Activated T-cell treated with anti-CD3 and anti-CD28 coated beads, Interleukin-2, amount 50 U/mL, for 72 hours (primary cell): Measurements from ENCODE around the gene ANP32A. TPM values are rescaled to one million over a fixed set of nuclear protein-coding genes. Genes with fewer than 3 reads are reported as not detected.
A peak's percentile ranks its signal among the peaks of the same experiment; 100 is the strongest.
"Not testable (repeated sequence)": the region's sequence is repeated elsewhere in the genome, so short reads cannot be mapped to it uniquely, and the experiment has no call there.

ENCODE experiments used
- ATAC-seq, 2 donors: fragments of 150-1000 bp; cut with Tn5 transposase; replicated peaks in 1 of 2; 2 replicates each; pipeline ENCODE4 v1.10.0; 2021; ENCODE audit warnings: moderate library complexity in 2 of 2, mild to moderate bottlenecking in 1 of 2
- DNase-seq, 2 donors: peaks; one replicate each; pipeline ENCODE4 v3.0.0; 2021 to 2022; ENCODE audit warnings: mixed read lengths in 1 of 2
- H3K27ac Mint-ChIP-seq: one replicate; pipeline ENCODE4 v1.8.0; 2022; ENCODE audit warnings: mild to moderate bottlenecking, moderate library complexity, mixed read lengths
- H3K27me3 Mint-ChIP-seq: one replicate; pipeline ENCODE4 v1.8.0; 2022; ENCODE audit warnings: low read depth, mixed read lengths
- H3K36me3 Mint-ChIP-seq, 2 donors: one replicate each; pipeline ENCODE4 v1.8.0; 2022; ENCODE audit warnings: mixed read lengths in 2 of 2, mild to moderate bottlenecking in 1 of 2; ENCODE audit not compliant: insufficient read depth in 2 of 2
- H3K4me1 Mint-ChIP-seq: one replicate; pipeline ENCODE4 v1.8.0; 2022; ENCODE audit warnings: low read depth, mixed read lengths
- H3K4me3 Mint-ChIP-seq, 2 donors: one replicate each; pipeline ENCODE4 v1.8.0; 2022; ENCODE audit warnings: mild to moderate bottlenecking in 2 of 2, mixed read lengths in 2 of 2, moderate library complexity in 2 of 2
- H3K9me3 Mint-ChIP-seq, 2 donors: one replicate each; pipeline ENCODE4 v1.8.0; 2022; ENCODE audit warnings: mixed read lengths in 2 of 2
- total RNA-seq, 2 donors: library from RNA; stranded (reverse); gene quantifications; one replicate each; pipeline ENCODE4 v1.2.3, GENCODE V29; 2022

Gene ANP32A
- 100 to 1,000 TPM; 200 to 204 TPM for total RNA-seq

DNA sequence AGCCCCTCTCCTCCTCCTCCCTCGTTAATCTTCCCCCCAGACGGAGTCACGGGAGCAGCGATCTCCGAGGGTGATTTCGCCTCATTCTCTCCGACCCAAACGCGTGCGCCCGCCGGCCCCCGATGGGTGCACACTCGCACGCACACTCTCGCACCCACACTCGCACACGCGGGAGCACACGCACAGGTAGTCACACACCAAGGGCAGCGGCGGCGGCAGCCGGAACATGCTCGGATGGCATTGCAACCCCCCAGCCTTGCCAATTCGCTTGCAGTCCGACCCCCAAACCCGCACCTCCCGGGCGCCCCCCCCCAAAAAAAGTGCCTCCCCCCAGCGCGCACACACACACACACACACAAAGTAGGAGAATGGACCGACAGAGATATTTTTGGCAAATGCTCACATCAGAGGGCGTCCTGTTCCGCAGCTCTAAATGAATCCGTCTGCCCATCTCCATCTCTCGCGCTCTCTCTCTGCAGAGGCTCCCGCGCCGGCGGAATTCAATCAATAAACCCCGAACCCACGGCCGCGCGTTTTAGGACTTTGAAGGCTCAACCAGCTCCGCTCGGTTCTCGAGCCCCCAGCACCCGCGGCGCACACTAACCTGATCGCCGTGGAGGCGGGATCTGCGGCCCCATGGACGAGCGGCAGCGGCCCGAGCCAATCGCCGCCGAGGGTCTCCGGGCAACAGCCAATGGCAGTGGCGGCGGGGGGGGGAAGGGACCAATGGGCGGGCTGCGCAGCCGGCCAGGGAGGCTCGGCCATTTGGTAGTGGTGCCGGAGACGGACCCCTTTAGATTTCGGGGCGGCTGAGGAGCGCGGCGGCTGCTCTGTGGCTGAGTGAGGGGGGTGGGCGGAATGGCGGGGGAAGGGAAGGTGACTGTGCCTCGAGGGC lies at the start of gene ANP32A:
Gene ANP32A, minus strand, starts transcription at position 601 of the 895 bp plus-strand sequence. Its CDS starts 144 bp downstream, at position 457.
- ATAC-seq, result peak; percentile 77 to 79
- peak within 1 kb of the TSS; percentile 100 for H3K27ac Mint-ChIP-seq

DNA sequence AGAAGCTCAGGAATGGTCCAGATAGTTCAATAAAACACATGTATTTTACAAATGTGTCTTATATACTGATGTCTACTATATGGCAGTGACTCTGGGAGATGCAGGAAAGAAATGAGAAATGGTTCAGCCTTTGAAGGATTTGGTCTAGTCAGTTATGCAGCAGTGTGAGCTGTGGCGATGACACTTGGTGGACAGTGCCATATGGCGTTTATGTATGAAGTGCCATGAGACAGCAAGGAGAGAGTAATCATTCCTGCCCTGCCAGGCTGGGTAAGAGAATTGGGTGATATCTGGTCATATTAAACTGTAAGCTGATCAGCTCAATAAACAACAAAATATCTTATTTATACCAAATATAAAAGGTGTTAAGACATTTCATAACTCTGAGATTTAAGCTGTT lies 47.6 kb upstream of the ANP32A start:
- ATAC-seq (no peak), DNase-seq (no peak)

More for the DNA sequence above, at the start of gene ANP32A:
- peaks cover 42% of the 10 kb centered on the region for H3K4me1 Mint-ChIP-seq
- H3K9me3 Mint-ChIP-seq, result no peaks in the 10 kb centered on the region
- peak; percentile 97 to 98 for DNase-seq
- H3K4me3 Mint-ChIP-seq, result peak within 1 kb of the TSS; percentile 99 to 100
- no peaks in the 10 kb centered on the region for H3K27me3 Mint-ChIP-seq
- H3K36me3 Mint-ChIP-seq, result peaks cover 16 to 20% of the 10 kb centered on the region in 2 donors

DNA sequence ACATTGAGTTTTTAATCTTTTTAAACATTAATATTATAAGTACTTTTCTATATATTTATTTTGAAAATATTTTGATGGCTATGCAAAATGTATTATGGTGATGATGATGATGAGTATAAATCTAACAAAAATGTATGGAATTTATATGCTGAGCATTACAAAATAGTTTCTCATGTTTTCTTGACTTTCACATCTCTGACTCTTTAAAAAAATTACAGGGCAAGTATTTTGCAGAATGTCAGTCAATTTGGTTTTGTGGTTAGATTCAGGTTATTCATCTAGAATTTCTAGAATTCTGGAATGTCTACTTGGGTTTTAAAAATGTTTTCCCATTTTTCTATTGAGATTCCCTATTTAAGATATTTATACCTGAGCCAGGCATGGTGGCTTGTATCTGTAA lies 41.7 kb upstream of the ANP32A start:
- Mint-ChIP-seq H3K4me1 (no peaks in the 10 kb centered on the region), H3K27ac (no peak overlapping the region), H3K27me3 (peaks cover 8% of the 10 kb centered on the region), H3K36me3 (peaks cover 7% of the 10 kb centered on the region in 2 donors), H3K9me3 (peaks cover 2 to 5% of the 10 kb centered on the region in 2 donors), H3K4me3 (no peak overlapping the region)
- ATAC-seq (no peak), DNase-seq (no peak)

More for the DNA sequence above, 47.6 kb upstream of the ANP32A start:
- H3K27ac Mint-ChIP-seq, result no peak overlapping the region
- peaks cover 0 to 2% of the 10 kb centered on the region in 2 donors for H3K36me3 Mint-ChIP-seq
- H3K9me3 Mint-ChIP-seq, result no peaks in the 10 kb centered on the region
- H3K27me3 Mint-ChIP-seq, result no peaks in the 10 kb centered on the region
- H3K4me3 Mint-ChIP-seq, result no peak overlapping the region
- H3K4me1 Mint-ChIP-seq, result no peaks in the 10 kb centered on the region

DNA sequence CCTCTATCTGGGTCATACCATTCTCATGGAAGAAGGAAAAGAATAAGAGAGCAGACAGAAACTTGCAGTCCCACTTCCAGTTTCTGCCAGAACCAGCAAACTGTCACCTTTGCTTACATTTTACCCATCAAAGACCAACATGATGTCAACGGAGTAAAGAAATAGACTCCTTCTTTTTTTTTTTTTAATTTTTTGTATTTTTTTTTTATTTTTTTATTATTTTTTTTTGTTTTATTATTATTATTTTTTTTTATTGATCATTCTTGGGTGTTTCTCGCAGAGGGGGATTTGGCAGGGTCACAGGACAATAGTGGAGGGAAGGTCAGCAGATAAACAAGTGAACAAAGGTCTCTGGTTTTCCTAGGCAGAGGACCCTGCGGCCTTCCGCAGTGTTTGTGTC lies 38.0 kb upstream of the ANP32A start:
- not testable (repeated sequence) for H3K4me1 Mint-ChIP-seq, H3K27ac Mint-ChIP-seq, ATAC-seq, H3K4me3 Mint-ChIP-seq, DNase-seq
- H3K36me3 Mint-ChIP-seq, result peaks cover 8 to 14% of the 10 kb centered on the region in 2 donors
- peaks cover 9 to 11% of the 10 kb centered on the region in 2 donors for H3K9me3 Mint-ChIP-seq
- peaks cover 20% of the 10 kb centered on the region for H3K27me3 Mint-ChIP-seq

DNA sequence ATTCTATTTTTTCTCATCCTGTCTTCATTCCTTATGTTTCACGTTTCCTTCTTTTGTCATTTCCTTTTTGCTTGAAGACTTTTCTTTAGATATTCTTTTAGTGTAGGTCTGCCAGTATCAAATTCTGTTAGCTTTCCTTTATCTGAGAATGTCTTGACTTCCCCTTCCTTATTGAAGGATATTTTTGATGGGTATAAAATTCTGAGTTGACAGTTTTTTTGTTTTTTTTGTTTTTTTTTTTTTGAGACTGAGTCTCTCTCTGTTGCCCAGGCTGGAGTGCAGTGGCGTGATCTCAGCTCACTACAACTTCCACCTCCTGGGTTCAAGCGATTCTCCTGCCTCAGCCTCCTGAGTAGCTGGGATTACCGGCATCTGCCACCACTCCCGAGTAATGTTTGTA lies 36.7 kb upstream of the ANP32A start:
- peaks cover 9 to 11% of the 10 kb centered on the region in 2 donors for H3K9me3 Mint-ChIP-seq
- peaks cover 8 to 14% of the 10 kb centered on the region in 2 donors for H3K36me3 Mint-ChIP-seq
- not testable (repeated sequence) for H3K27ac Mint-ChIP-seq, DNase-seq, ATAC-seq, H3K4me1 Mint-ChIP-seq, H3K4me3 Mint-ChIP-seq
- H3K27me3 Mint-ChIP-seq, result peaks cover 20% of the 10 kb centered on the region

DNA sequence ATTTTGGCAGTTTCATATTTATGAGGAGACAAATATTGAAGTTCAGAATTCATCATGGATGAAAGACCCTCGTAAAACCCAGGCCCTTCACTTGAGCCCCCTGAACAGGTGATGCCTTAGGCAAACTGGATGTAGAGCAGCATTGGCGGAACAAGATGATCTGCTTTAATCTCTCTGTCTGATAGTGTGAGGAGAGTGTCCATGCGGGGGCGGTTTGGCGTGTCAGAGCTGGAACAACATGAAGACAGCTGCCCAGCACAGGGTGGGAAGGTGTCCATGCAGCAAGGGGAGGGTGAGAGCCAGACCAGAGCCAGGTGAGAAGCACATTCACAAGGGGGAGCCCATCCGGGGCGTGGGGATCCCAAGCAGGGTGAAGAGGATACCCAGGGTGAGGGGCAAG lies 31.8 kb upstream of the ANP32A start:
- peaks cover 21% of the 10 kb centered on the region for H3K27me3 Mint-ChIP-seq
- ATAC-seq, result no peak
- no peak for DNase-seq
- peaks cover 4 to 7% of the 10 kb centered on the region in 2 donors for H3K36me3 Mint-ChIP-seq
- no peak overlapping the region for H3K4me3 Mint-ChIP-seq
- peak overlapping the region; percentile 26 for H3K27ac Mint-ChIP-seq
- H3K4me1 Mint-ChIP-seq, result no peaks in the 10 kb centered on the region
- peaks cover 6 to 7% of the 10 kb centered on the region in 2 donors for H3K9me3 Mint-ChIP-seq

DNA sequence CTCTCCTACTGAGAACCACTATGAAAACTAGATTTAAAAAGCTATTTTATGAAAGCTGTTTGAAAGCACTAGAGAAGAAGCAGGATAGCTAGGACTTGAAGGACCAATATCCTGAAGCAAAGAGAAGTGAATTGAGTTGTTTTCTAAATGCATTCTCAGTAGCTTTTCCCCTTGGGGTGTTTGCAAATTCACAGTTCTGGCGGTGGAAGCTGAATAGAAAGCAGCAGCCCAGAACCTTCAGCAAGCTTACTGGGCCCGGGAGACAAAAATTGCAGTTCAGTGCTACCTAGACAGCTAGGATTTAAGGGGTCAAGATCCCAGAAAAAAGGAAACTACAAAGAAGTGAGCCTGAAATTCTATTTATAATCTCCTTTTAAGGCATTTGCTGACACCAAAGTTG lies 31.3 kb upstream of the ANP32A start:
- Mint-ChIP-seq H3K27me3 (peaks cover 16% of the 10 kb centered on the region), H3K9me3 (peaks cover 3 to 5% of the 10 kb centered on the region in 2 donors), H3K4me1 (no peaks in the 10 kb centered on the region), H3K36me3 (peaks cover 3% of the 10 kb centered on the region in 2 donors), H3K27ac (no peak overlapping the region), H3K4me3 (no peak overlapping the region)
- no peak for ATAC-seq
- DNase-seq, result no peak

DNA sequence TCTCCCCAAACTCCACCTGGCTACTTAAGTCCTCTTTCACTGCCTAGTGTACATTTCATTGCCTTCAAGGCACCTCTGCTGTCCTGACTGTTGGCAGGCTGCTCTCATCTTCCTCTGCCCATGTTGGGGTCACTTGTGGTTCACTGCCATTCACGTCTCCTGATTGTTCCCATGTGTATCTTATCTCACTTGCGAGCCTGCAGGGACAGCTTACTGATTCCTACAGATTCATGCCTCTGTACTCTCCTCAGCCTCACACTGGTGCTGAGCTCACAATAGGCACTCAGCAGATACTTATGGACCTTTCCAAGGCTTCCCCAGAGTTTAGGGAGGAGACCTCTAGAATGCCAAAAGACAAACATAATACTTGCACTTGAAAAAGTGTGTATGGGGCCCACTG lies 28.8 kb upstream of the ANP32A start:
- ATAC-seq (no peak), DNase-seq (no peak)
- Mint-ChIP-seq H3K4me3 (no peak overlapping the region), H3K36me3 (no peaks in the 10 kb centered on the region), H3K9me3 (no peaks in the 10 kb centered on the region), H3K27me3 (peaks cover 25% of the 10 kb centered on the region), H3K27ac (no peak overlapping the region), H3K4me1 (no peaks in the 10 kb centered on the region)

DNA sequence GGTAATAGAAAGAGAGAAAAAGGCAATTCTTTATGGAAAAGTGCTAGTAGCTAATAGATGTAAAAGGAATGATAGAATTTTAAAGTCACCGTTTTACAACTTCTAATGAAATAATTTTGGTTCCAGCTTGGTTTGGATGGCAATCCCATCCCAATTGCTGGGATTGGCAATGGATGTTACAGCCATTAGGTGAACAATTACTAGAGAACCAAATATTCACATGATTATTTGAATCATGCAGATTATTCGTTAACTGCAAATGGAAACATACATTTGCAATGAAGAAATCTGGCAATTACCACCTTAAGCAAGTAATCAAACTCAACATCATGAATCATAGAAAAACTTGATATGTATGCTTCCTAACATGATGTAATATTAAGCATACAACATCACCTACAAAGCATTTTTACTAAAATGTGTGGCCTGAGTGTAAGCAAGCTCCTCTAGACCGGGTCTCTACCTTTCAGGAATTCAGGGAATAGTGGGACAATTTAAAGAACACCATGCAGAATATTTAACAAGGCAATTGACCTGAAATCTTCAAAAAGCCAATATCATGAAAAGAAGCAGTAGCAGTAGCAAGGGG lies 26.2 kb upstream of the ANP32A start:
- peaks cover 7% of the 10 kb centered on the region for H3K4me1 Mint-ChIP-seq
- peaks cover 51% of the 10 kb centered on the region for H3K27me3 Mint-ChIP-seq
- ATAC-seq (no peak), DNase-seq (no peak)
- H3K27ac Mint-ChIP-seq, result no peak overlapping the region
- H3K36me3 Mint-ChIP-seq, result no peaks in the 10 kb centered on the region
- H3K9me3 Mint-ChIP-seq, result no peaks in the 10 kb centered on the region
- H3K4me3 Mint-ChIP-seq, result no peak overlapping the region

DNA sequence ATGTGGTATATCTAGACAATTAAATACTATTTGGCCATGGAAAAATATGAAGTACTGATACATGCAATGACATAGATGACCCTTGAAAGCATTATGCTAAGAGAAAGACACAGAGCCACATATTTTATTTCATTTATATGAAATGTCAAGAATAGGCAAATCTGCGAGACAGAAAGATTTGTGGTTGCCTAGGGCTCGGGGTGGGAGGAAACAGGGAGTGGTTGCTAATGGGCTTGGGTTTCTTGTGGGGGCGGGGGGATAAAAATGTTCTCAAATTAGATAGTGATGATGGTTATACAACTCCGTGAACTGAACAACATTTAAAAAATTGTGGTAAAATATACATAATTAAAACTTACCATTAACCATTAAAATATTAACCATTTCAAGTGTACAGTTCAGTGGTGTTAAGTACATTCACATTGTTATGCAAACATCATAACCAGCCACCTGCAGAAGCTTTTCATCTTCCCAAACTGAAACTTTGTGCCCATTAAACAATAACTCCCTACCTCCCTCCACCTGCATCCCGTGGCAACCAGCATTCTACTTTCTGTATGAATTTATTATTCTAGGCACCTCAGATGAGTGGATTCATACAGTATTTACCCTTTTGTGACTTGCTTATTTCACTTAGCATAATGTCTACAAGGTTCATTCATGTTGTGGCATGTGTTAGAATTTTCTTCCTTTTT lies 24.3 kb upstream of the ANP32A start:
- H3K36me3 Mint-ChIP-seq, result no peaks in the 10 kb centered on the region
- H3K4me1 Mint-ChIP-seq, result peaks cover 7% of the 10 kb centered on the region
- peaks cover 61% of the 10 kb centered on the region for H3K27me3 Mint-ChIP-seq
- H3K9me3 Mint-ChIP-seq, result no peaks in the 10 kb centered on the region
- DNase-seq, result no peak
- ATAC-seq, result no peak
- H3K27ac Mint-ChIP-seq, result no peak overlapping the region
- H3K4me3 Mint-ChIP-seq, result no peak overlapping the region

DNA sequence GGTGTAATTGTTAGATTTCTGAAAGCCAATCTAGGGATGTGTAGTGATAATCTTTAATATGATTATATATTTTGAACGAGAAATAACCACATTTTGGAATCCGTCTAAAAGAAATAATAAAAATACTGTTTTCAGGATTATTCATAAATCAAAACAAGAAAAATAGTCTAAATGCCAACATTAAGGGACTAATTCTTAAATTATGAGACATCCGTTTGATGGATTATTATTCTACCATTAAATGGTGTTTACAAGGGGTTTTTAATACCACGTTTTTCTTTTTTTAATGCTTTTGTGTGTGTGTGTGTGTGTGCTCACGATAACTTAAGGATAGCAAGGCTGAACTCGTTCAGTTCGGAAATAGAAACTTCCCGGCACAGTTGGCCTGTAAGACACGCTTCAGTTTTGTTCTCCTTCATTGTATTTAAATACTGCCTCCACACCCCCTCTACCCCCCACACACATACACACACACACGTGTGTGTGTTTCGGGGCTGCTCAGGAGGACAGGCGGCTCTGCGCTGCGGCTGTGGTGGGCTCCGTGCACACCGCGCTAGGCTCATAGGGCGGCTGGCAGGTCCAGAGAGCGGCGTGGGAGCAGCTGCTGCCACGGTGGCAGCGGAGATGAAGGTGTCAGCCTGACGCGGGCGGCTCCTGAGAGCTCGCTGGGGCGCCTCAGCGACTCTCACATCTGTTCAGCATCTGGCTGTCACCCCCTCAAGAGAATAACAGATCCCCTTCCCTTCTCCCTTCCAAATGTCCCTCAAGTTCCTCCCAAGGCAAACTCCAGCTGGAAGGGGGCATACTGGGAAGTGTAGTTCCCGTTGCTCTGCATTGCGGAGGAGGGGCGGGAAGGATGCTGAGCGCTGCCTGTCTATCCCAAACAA lies 23.0 kb upstream of the ANP32A start:
- Mint-ChIP-seq H3K36me3 (no peaks in the 10 kb centered on the region), H3K9me3 (no peaks in the 10 kb centered on the region), H3K4me3 (peak overlapping the region; percentile 76 to 77), H3K27ac (no peak overlapping the region), H3K27me3 (peaks cover 63% of the 10 kb centered on the region), H3K4me1 (peaks cover 7% of the 10 kb centered on the region)
- DNase-seq (peak; percentile 43 to 48), ATAC-seq (peak; percentile 76 to 93)

DNA sequence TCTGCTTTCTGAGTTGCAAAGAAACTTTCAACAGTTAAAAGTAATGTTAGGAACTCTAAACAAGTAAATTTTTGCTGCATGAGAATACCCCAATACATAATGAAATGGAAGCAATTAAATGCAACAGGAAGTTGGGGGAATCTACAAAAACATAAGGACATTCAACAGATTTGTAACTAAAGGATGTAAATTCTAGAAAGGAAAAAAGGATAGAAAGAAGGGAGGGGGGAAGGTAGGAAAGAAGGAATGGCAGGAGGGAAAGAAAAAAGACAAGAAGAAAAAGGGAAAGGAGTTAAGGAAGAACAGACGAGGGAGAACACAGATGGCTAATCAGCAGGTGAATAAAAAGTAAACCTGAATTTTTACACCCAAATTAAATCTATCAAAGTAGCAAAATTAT lies 22.3 kb upstream of the ANP32A start:
- Mint-ChIP-seq H3K4me3 (peak overlapping the region; percentile 27 to 58), H3K27me3 (peaks cover 63% of the 10 kb centered on the region), H3K27ac (no peak overlapping the region), H3K36me3 (no peaks in the 10 kb centered on the region), H3K4me1 (peaks cover 7% of the 10 kb centered on the region), H3K9me3 (no peaks in the 10 kb centered on the region)
- DNase-seq, result no peak
- no peak for ATAC-seq
